K562 (cell line): ENCODE results near the gene UNC93B1. TPM values are rescaled to one million over a fixed set of nuclear protein-coding genes. Genes with fewer than 3 reads are reported as not detected.

ENCODE experiments used
- AFF1 ChIP-seq, 2 experiments: fragments of 450-650 bp; IDR thresholded peaks; 2 replicates each; pipeline ENCODE4 v1.6.1; 2018; ENCODE audit warnings: mild to moderate bottlenecking in 2 of 2, low read depth in 1 of 2; ENCODE audit not compliant: partially characterized antibody in 2 of 2
- DACH1 ChIP-seq: fragments of 450-650 bp; IDR thresholded peaks from 2 replicates; pipeline ENCODE4 v1.6.1; 2018; ENCODE audit not compliant: partially characterized antibody
- HDAC6 ChIP-seq: IDR thresholded peaks from 2 replicates; pipeline ENCODE4 v1.6.1; 2012; ENCODE audit warnings: low read depth, mild to moderate bottlenecking, control low read depth, inconsistent platforms, low read length, moderate library complexity
- MCM2 ChIP-seq: fragments of 450-650 bp; IDR thresholded peaks from 2 replicates; pipeline ENCODE4 v1.6.1; 2017; ENCODE audit warnings: low read depth, mild to moderate bottlenecking
- MEIS2 ChIP-seq: fragments of 450-650 bp; IDR thresholded peaks from 2 replicates; pipeline ENCODE4 v1.6.1; 2014; ENCODE audit warnings: mild to moderate bottlenecking; ENCODE audit not compliant: partially characterized antibody
- PCBP1 ChIP-seq: fragments of 200-400 bp; formaldehyde crosslinking; IDR thresholded peaks from 2 replicates; pipeline ENCODE4 v1.6.1; 2018; ENCODE audit warnings: mild to moderate bottlenecking, low read depth, low read length; ENCODE audit not compliant: poor library complexity, severe bottlenecking
- RBM22 ChIP-seq: fragments of 200-400 bp; formaldehyde crosslinking; IDR thresholded peaks from 2 replicates; pipeline ENCODE4 v1.6.1; 2018; ENCODE audit warnings: low read length, low read depth; ENCODE audit not compliant: poor library complexity, severe bottlenecking
- TGIF2 ChIP-seq: sonication (generic); formaldehyde crosslinking; IDR thresholded peaks from 2 replicates; pipeline ENCODE4 v1.8.1; 2022; ENCODE audit warnings: mild to moderate bottlenecking, missing genetic modification reagents, moderate library complexity
- ZC3H11A ChIP-seq: IDR thresholded peaks from 2 replicates; pipeline ENCODE4 v1.6.1; 2012; ENCODE audit warnings: low read depth, low read length, improper control_type of control experiment
- ZKSCAN8 ChIP-seq: fragments of 200-800 bp; sonication (Bioruptor generic); IDR thresholded peaks from 2 replicates; pipeline ENCODE4 v1.6.1; 2016; ENCODE audit warnings: missing genetic modification characterization, missing compliant biosample characterization
- ZNF3 ChIP-seq: fragments of 250-450 bp; sonication (Bioruptor Pico); IDR thresholded peaks from 2 replicates; pipeline ENCODE4 v1.5.0; 2021; ENCODE audit warnings: mild to moderate bottlenecking, moderate library complexity
- ZNF511 ChIP-seq: sonication (generic); formaldehyde crosslinking; IDR thresholded peaks from 2 replicates; pipeline ENCODE4 v1.8.0; 2022; ENCODE audit warnings: mild to moderate bottlenecking, missing genetic modification reagents
- ZNF766 ChIP-seq: fragments of 200-800 bp; sonication (Bioruptor generic); conservative IDR thresholded peaks from 2 replicates; pipeline ENCODE4 v1.6.1; 2016; ENCODE audit warnings: missing genetic modification characterization, missing compliant biosample characterization
- polyA plus RNA-seq, 8 experiments: library from polyadenylated mRNA; depleted of rRNA in 4 of 8; stranded (reverse) in 5 of 8; unstranded in 3 of 8; fragments of >200 nt; fragmentation: Nextera tagmentation in 2 of 8; fragmentation: Illumina TruSeq in 1 of 8; extraction: Ambion mirVana in 2 of 8; extraction: Trizol in 1 of 8; gene quantifications; 2 replicates each; pipeline versions ENCODE4 v1.2.1 to v1.2.3, GENCODE V29; 2011 to 2014; ENCODE audit warnings: inconsistent platforms in 1 of 8, missing spikeins in 1 of 8
- total RNA-seq, 7 experiments: library from RNA; depleted of rRNA in 6 of 7; stranded (reverse); fragments of >200 nt in 6 of 7; fragmentation: Illumina TruSeq in 2 of 7; extraction: Trizol in 2 of 7; gene quantifications; 2 replicates each; pipeline versions ENCODE4 v1.2.1 to v1.2.3, GENCODE V29; 2011 to 2021; ENCODE audit warnings: low replicate concordance in 1 of 7
- TF ChIP-seq, protein P1 (sequence below), 2 experiments: fragments of 450-650 bp; formaldehyde crosslinking in 1 of 2; IDR thresholded peaks; 2 replicates each; pipeline versions ENCODE4 v1.4.0 to v1.6.1; 2014 to 2020; ENCODE audit warnings: mild to moderate bottlenecking in 2 of 2, borderline replicate concordance in 1 of 2, low read depth in 1 of 2

Gene UNC93B1
- total and polyA plus RNA-seq, 9 of the 15 experiments (the other 6 are each of a cell fraction or from before 2014, with no cell fraction given) = 0.10 to 13.6 (median 6.5) TPM

GRCh38 chr11:68011051-68011943, 7.4 kb upstream of the UNC93B1 start (continued):
- TF ChIP-seq, protein P1, sequence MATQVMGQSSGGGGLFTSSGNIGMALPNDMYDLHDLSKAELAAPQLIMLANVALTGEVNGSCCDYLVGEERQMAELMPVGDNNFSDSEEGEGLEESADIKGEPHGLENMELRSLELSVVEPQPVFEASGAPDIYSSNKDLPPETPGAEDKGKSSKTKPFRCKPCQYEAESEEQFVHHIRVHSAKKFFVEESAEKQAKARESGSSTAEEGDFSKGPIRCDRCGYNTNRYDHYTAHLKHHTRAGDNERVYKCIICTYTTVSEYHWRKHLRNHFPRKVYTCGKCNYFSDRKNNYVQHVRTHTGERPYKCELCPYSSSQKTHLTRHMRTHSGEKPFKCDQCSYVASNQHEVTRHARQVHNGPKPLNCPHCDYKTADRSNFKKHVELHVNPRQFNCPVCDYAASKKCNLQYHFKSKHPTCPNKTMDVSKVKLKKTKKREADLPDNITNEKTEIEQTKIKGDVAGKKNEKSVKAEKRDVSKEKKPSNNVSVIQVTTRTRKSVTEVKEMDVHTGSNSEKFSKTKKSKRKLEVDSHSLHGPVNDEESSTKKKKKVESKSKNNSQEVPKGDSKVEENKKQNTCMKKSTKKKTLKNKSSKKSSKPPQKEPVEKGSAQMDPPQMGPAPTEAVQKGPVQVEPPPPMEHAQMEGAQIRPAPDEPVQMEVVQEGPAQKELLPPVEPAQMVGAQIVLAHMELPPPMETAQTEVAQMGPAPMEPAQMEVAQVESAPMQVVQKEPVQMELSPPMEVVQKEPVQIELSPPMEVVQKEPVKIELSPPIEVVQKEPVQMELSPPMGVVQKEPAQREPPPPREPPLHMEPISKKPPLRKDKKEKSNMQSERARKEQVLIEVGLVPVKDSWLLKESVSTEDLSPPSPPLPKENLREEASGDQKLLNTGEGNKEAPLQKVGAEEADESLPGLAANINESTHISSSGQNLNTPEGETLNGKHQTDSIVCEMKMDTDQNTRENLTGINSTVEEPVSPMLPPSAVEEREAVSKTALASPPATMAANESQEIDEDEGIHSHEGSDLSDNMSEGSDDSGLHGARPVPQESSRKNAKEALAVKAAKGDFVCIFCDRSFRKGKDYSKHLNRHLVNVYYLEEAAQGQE (IDR thresholded peaks at IDR 0.05; ENCODE audit: borderline replicate concordance) = peak; percentile 48
- TF ChIP-seq, protein P1 (CRISPR knock-in tag; IDR thresholded peaks at IDR 0.05; ENCODE audit: low read depth) = no peak
- no peak for TF ChIP-seq DACH1
- TF ChIP-seq PCBP1 = no peak
- no peak for TF ChIP-seq ZC3H11A
- TF ChIP-seq ZKSCAN8 (CRISPR knock-in tag) = no peak
- no peak for TF ChIP-seq ZNF3 (CRISPR knock-in tag)
- no peak for TF ChIP-seq MEIS2
- TF ChIP-seq ZNF766 = peak; percentile 53; the same call in 1 of the 2 replicates
- no peak for TF ChIP-seq ZNF511 (CRISPR knock-in tag)
- no peak for TF ChIP-seq TGIF2 (CRISPR knock-in tag)
- no peak for TF ChIP-seq MCM2
- no peak for TF ChIP-seq RBM22
- TF ChIP-seq HDAC6 = no peak
- TF ChIP-seq AFF1 (IDR thresholded peaks at IDR 0.05; ENCODE audit: low read depth in 1 of 2, partially characterized antibody in 2 of 2) = no peak
